Measurements from ENCODE around the gene GRIK4.

Gene GRIK4

DNA sequence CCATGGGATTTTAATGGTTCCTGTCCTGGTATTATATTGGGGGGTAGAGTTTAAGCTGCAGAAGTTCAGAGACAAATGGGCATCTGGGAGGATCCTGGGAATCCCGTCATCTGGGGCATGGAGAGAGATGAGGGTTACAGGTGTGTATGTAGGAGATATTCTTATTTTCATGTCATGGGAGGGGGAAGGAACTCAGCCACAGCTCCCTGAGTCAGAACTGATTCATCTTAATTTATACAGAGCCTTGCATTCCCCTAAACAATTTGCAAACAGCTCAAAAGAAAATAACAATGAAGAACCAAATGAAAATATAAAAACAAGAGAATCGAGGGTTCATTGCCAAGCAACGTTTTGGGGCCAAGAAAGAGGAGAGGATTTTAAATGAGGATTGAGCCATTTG, 356.4 kb downstream of the GRIK4 start:
- DNase-seq (ENCODE audit: low read depth in 2 of 2): no peak
- no peak overlapping the region for H3K4me3 ChIP-seq (replicated peaks in 1 of 2; ENCODE audit: low read depth in 2 of 2, low read length in 2 of 2)
- TF ChIP-seq, protein P1, sequence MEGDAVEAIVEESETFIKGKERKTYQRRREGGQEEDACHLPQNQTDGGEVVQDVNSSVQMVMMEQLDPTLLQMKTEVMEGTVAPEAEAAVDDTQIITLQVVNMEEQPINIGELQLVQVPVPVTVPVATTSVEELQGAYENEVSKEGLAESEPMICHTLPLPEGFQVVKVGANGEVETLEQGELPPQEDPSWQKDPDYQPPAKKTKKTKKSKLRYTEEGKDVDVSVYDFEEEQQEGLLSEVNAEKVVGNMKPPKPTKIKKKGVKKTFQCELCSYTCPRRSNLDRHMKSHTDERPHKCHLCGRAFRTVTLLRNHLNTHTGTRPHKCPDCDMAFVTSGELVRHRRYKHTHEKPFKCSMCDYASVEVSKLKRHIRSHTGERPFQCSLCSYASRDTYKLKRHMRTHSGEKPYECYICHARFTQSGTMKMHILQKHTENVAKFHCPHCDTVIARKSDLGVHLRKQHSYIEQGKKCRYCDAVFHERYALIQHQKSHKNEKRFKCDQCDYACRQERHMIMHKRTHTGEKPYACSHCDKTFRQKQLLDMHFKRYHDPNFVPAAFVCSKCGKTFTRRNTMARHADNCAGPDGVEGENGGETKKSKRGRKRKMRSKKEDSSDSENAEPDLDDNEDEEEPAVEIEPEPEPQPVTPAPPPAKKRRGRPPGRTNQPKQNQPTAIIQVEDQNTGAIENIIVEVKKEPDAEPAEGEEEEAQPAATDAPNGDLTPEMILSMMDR (IDR thresholded peaks at IDR 0.05; ENCODE audit: low read depth, low read length): no peak

GRCh38 chr11:120869097-120869496, 357.5 kb downstream of the GRIK4 start:
- no peak overlapping the region for H3K4me3 ChIP-seq (replicated peaks in 1 of 2; ENCODE audit: low read depth in 2 of 2, low read length in 2 of 2)
- TF ChIP-seq, protein P1 (IDR thresholded peaks at IDR 0.05; ENCODE audit: low read depth, low read length): no peak
- DNase-seq (ENCODE audit: low read depth in 2 of 2): no peak

- TF ChIP-seq, protein P1 (IDR thresholded peaks at IDR 0.05; ENCODE audit: low read depth, low read length): no peak
- no peak for DNase-seq (ENCODE audit: low read depth in 2 of 2)
- H3K4me3 ChIP-seq (replicated peaks in 1 of 2; ENCODE audit: low read depth in 2 of 2, low read length in 2 of 2): no peak overlapping the region
These were observed 358.0 kb downstream of the GRIK4 start for GRCh38 chr11:120869516-120870011.

- H3K4me3 ChIP-seq (replicated peaks in 1 of 2; ENCODE audit: low read depth in 2 of 2, low read length in 2 of 2): no peak overlapping the region
- DNase-seq (ENCODE audit: low read depth in 2 of 2): no peak
- TF ChIP-seq, protein P1 (IDR thresholded peaks at IDR 0.05; ENCODE audit: low read depth, low read length): no peak
These were observed 359.6 kb downstream of the GRIK4 start for GRCh38 chr11:120871194-120871593.

GRCh38 chr11:120871924-120872323, 360.4 kb downstream of the GRIK4 start:
- DNase-seq (ENCODE audit: low read depth in 2 of 2): no peak
- H3K4me3 ChIP-seq (replicated peaks in 1 of 2; ENCODE audit: low read depth in 2 of 2, low read length in 2 of 2): no peak overlapping the region
- TF ChIP-seq, protein P1 (IDR thresholded peaks at IDR 0.05; ENCODE audit: low read depth, low read length): no peak

GRCh38 chr11:120873966-120874735, 362.6 kb downstream of the GRIK4 start:
- TF ChIP-seq, protein P1 (IDR thresholded peaks at IDR 0.05; ENCODE audit: low read depth, low read length): no peak
- no peak overlapping the region for H3K4me3 ChIP-seq (replicated peaks in 1 of 2; ENCODE audit: low read depth in 2 of 2, low read length in 2 of 2)
- DNase-seq (ENCODE audit: low read depth in 2 of 2): no peak

Measured in cardiac fibroblast (primary cell).